ENCODE data around the gene RASA3.

DNA sequence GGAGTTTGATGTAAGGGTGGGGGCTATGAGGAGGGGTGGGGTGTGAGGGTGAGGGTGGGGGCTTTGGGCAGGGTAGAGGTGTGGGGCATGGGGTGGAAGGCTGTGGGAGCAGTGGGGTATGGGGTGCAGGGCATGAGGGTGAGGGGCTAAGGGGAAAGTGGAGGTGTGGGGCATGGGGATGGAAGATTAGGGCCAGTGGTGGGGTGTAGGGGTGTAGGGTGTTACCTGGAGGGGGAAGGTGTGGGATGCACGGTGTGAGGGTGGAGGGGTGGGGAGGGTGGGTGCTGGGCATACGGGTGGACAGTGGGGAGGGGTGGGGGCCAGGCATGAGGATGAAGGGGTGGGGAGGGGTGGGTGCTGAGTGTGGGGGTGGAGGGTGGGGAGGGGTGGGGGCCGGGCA, 22.9 kb upstream of the RASA3 start:
- TF ChIP-seq POLR2AphosphoS5 (IDR thresholded peaks at IDR 0.05), result no peak
- TF ChIP-seq, protein P1, sequence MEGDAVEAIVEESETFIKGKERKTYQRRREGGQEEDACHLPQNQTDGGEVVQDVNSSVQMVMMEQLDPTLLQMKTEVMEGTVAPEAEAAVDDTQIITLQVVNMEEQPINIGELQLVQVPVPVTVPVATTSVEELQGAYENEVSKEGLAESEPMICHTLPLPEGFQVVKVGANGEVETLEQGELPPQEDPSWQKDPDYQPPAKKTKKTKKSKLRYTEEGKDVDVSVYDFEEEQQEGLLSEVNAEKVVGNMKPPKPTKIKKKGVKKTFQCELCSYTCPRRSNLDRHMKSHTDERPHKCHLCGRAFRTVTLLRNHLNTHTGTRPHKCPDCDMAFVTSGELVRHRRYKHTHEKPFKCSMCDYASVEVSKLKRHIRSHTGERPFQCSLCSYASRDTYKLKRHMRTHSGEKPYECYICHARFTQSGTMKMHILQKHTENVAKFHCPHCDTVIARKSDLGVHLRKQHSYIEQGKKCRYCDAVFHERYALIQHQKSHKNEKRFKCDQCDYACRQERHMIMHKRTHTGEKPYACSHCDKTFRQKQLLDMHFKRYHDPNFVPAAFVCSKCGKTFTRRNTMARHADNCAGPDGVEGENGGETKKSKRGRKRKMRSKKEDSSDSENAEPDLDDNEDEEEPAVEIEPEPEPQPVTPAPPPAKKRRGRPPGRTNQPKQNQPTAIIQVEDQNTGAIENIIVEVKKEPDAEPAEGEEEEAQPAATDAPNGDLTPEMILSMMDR (IDR thresholded peaks at IDR 0.05), result no peak
